ENCODE results near the gene REEP3.

REEP3 gene

GRCh38 chr10:63505562-63505961 is 15.6 kb upstream of the REEP3 start:
- no peak for DNase-seq (ENCODE audit: low read depth in 2 of 2)

- no peak for DNase-seq (ENCODE audit: low read depth in 2 of 2)
Observed at GRCh38 chr10:63506554-63506953, 14.6 kb upstream of the REEP3 start.

GRCh38 chr10:63515002-63515763 is 6.0 kb upstream of the REEP3 start:
- DNase-seq (ENCODE audit: low read depth in 2 of 2) = no peak

- no peak for DNase-seq (ENCODE audit: low read depth in 2 of 2)
Observed at GRCh38 chr10:63516207-63516606, 5.0 kb upstream of the REEP3 start.

GRCh38 chr10:63518690-63519288 is 2.4 kb upstream of the REEP3 start:
- DNase-seq (ENCODE audit: low read depth in 2 of 2) = no peak

- DNase-seq (ENCODE audit: low read depth in 2 of 2) = peak; percentile 23 to 35
Observed at GRCh38 chr10:63521416-63522276, 445 bp downstream of the REEP3 start.

GRCh38 chr10:63522277-63522687 is 1.1 kb downstream of the REEP3 start:
- DNase-seq (ENCODE audit: low read depth in 2 of 2) = no peak

- no peak for DNase-seq (ENCODE audit: low read depth in 2 of 2)
Observed at GRCh38 chr10:63522995-63523394, 1.8 kb downstream of the REEP3 start.

- no peak for DNase-seq (ENCODE audit: low read depth in 2 of 2)
Observed at GRCh38 chr10:63525021-63525420, 3.8 kb downstream of the REEP3 start.

- no peak for DNase-seq (ENCODE audit: low read depth in 2 of 2)
Observed at GRCh38 chr10:63527401-63527800, 6.2 kb downstream of the REEP3 start.

- DNase-seq (ENCODE audit: low read depth in 2 of 2) = no peak
Observed at GRCh38 chr10:63528084-63528744, 7.0 kb downstream of the REEP3 start.

GRCh38 chr10:63530409-63530808 is 9.2 kb downstream of the REEP3 start:
- DNase-seq (ENCODE audit: low read depth in 2 of 2) = no peak

GRCh38 chr10:63534723-63535122 is 13.5 kb downstream of the REEP3 start:
- DNase-seq (ENCODE audit: low read depth in 2 of 2) = no peak

- no peak for DNase-seq (ENCODE audit: low read depth in 2 of 2)
Observed at GRCh38 chr10:63536698-63537097, 15.5 kb downstream of the REEP3 start.

- no peak for DNase-seq (ENCODE audit: low read depth in 2 of 2)
Observed at GRCh38 chr10:63537536-63537935, 16.3 kb downstream of the REEP3 start.

- no peak for DNase-seq (ENCODE audit: low read depth in 2 of 2)
Observed at GRCh38 chr10:63539377-63539776, 18.2 kb downstream of the REEP3 start.

GRCh38 chr10:63539994-63540393 is 18.8 kb downstream of the REEP3 start:
- no peak for DNase-seq (ENCODE audit: low read depth in 2 of 2)

- DNase-seq (ENCODE audit: low read depth in 2 of 2) = no peak
Observed at GRCh38 chr10:63542835-63543575, 21.8 kb downstream of the REEP3 start.

GRCh38 chr10:63543576-63543962 is 22.4 kb downstream of the REEP3 start:
- no peak for DNase-seq (ENCODE audit: low read depth in 2 of 2)

- DNase-seq (ENCODE audit: low read depth in 2 of 2) = no peak
Observed at GRCh38 chr10:63544418-63544817, 23.2 kb downstream of the REEP3 start.

GRCh38 chr10:63547628-63548360 is 26.6 kb downstream of the REEP3 start:
- DNase-seq (ENCODE audit: low read depth in 2 of 2) = no peak
